GM21526 (cell line): ENCODE data around the gene CTAGE1.
"Not testable (repeated sequence)": the region's sequence is repeated elsewhere in the genome, so short reads cannot be mapped to it uniquely, and the experiment has no call there.

Experiments
- ATAC-seq: cut with Tn5 transposase; IDR thresholded peaks from one replicate; pipeline ENCODE4 v1.9.1; 2021; ENCODE audit warnings: moderate library complexity; ENCODE audit not compliant: unreplicated experiment, low FRiP score

CTAGE1 gene

GRCh38 chr18:22394428-22394827 lies 23.3 kb downstream of the CTAGE1 start:
- no peak for ATAC-seq

DNA sequence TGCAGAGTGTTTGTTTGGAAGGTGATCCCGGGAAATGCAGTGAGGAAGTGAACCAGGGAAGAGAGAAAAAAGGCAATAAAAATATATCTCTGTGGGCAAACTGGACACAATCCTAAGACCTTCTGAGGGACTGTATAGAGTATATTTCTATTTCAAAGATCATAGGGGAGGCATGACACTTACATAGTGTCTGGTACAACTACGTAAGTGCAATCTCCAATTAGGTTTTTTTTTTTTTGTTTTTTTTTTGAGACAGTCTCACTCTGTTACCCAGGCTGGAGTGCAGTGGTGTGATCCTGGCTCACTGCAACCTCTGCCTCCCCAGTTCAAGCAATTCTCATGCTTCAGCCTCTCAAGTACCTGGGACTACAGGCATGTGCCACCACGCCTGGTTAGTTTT lies 24.6 kb downstream of the CTAGE1 start:
- not testable (repeated sequence) for ATAC-seq

DNA sequence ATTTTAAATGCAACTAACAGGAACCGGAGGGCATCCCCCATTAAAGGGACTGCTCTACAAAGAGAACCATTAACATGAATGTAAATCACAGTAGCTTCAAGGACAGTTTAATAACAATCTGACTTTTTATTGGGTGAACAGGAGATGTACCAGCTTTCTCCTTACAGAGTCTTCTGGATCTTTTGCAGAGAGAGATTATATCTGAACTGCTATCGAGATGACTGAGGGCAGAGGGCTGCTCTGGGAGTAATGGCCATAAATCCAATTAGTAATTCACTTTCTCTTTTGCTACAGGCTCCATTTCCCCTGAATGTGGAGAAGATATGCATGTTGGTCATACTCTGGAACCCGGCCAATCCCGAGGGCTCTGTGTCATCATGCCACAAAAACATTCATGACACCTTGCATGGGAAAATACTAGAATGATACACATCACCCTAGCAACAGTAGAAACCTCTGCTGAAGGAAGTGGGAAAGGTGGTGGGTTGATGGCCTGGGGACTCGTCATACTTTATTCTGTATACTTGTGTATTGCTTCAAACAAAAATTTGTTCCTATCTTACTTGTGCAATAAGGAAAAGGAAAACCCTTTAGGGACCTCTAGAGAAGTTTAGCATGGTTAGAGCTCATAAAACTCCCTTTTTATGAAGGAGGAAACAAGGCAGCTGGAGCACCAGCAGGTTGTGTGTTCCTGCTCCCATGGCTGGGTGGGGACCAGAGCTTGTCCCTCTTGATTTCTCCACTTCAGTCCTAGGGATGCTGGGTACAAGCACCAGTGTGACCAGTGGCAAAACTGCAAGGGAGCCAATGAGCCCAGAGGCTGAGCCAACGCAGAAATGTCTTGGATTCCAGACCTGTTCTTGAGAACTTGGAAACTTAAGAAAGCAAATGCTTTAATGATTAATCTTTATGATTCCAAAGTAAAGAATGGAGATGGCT lies 26.0 kb downstream of the CTAGE1 start:
- ATAC-seq, result no peak

- ATAC-seq, result no peak
Observed at GRCh38 chr18:22387787-22388186, 29.9 kb downstream of the CTAGE1 start.

GRCh38 chr18:22387364-22387763 lies 30.4 kb downstream of the CTAGE1 start:
- no peak for ATAC-seq

- no peak for ATAC-seq
Observed at GRCh38 chr18:22385718-22386117, 32.0 kb downstream of the CTAGE1 start.

GRCh38 chr18:22378672-22379282 lies 38.9 kb downstream of the CTAGE1 start:
- ATAC-seq, result no peak

DNA sequence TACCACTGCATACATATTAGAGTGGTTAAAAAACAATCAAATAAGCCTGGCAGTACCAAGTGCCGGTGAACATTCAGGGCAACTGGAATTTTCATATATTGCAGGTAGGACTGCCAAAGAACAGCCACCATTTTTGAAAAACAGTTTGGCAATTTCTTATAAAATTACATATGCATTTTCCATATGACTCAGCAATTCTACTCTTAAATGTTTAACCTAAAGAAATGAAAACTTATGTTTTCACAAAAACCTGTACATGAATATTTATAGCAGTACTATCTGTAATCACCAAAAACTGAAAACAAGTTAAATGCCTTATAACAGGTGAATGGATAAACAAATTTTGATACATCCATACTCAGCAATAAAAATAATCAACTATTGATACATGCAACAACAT lies 39.9 kb downstream of the CTAGE1 start:
- no peak for ATAC-seq

DNA sequence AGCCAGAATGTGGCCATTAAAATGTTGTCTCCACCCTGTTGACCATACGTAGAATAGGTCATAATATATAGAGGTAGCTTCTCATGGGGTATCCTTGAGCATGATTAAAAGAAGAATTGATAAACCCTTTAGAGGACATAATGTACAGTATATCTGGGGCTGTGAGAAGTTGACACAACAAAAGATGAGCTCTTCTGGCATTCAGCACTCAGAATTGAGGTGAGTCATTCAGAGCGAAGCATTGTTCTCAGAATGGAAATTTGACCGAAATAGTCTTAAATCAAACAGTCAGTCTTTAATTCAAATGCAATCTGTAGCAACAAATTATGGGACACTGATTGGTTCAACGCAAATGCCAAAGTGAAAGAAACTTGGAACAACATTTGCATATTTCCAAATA lies 47.3 kb downstream of the CTAGE1 start:
- no peak for ATAC-seq

DNA sequence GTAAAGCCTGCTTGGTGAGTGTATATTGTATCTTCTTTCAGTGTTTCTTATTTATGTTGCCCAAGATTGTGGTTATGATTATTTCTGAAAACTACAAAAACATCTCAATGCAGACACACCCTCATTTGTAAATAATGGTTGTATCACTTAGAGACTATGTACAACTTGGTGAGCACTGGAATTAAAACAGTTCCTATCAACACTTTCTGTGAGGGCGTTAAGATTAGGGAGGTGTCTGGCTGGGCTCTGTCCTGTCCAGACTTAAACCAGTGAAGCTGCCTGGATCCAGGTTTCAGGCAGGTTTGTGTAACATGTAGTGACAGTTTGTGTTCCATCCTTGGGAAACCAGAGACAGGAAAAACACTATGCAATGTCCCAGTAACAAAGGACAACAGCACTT lies 49.7 kb downstream of the CTAGE1 start:
- ATAC-seq, result no peak

- ATAC-seq, result no peak
Observed at GRCh38 chr18:22367303-22367702, 50.4 kb downstream of the CTAGE1 start.

DNA sequence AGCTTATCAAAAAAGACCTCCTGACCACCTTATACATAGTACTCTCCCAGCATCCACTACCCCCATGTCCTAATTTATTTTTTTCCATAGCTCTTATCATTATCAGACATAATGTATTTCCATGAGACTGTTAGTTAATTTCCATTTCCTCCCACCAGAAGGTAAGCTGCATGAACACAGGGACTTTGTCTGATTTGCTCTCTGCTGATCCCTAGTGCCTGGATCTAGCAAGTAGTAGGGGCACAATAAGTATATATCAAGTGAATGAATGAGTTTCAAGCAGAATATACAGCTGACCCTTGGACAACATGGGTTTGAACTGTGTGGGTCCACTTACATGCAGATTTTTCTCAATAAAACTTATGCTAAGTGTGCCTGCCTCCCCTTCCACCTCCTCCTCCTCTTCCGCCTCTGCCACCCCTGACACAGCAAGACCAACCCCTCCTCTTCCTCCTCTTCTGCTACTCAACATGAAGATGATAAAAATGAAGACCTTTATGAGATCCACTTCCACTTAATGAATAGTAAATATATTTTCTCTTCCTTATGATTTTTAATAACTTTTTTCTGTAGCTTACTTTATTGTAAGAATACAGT lies 53.8 kb downstream of the CTAGE1 start:
- ATAC-seq, result no peak
